Measurements from ENCODE around the gene ATP6V1F.

DNA sequence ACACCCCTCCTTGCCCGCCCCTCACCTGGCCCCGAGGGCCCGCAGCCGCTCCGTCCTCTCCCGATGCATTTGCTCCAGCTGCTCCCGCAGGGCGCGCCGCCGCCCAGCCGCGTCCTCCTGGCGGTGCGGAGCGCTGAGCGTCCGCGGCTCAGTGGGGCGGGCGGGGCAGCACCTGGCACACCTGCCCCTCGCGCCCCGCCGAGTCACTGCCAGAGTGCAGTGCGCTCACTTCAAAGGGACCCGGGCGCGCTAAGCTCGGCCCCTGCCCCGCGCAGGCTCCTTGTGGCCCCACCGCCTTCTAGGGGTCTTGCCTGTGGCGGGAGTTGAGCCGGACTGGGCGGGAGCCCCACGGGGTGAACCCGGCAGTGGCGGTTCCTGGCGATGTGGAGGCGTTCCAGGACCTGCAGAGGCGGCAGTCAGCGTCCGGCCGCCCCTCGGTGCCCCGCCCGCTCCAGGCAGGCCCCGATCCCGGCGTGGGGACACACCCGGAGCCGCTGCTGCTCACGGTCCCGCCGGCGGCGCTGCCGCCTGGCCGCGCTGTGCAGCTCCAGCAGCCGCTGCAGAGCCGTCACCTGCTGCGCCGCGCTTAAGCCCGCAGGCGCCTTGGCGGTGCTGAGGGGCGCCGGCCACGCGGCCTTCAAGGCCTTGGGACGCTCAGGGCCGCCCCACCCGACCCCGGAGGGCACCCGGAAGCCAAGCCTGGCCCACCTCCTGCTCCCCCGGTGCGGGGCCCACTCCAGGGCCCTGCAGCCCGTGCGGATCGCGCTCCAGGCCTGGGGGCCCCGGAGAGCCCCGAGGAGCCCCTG lies 6.7 kb downstream of the ATP6V1F start:
- TF ChIP-seq CTCF (IDR thresholded peaks at IDR 0.05 in 2 of 3, conservative IDR thresholded peaks at IDR 0.05 in 1 of 3; ENCODE audit: borderline replicate concordance in 1 of 3, insufficient read depth in 1 of 3, low read depth in 2 of 3, low read length in 2 of 3) (no peak), POLR2A (IDR thresholded peaks at IDR 0.05; ENCODE audit: borderline replicate concordance, extremely low read depth, insufficient read depth, insufficient read length) (no peak), EZH2 (IDR thresholded peaks at IDR 0.05) (no peak), RAD21 (IDR thresholded peaks at IDR 0.05; ENCODE audit: low read depth) (no peak), CEBPB (IDR thresholded peaks at IDR 0.05; ENCODE audit: low read depth) (no peak)
